IgD-negative memory B cell (primary cell): Measurements from ENCODE around the gene HNRNPH1. TPM values are rescaled to one million over a fixed set of nuclear protein-coding genes. Genes with fewer than 3 reads are reported as not detected.

Source experiments
- H3K27ac Mint-ChIP-seq, 3 donors: one replicate each; pipeline ENCODE4 v1.8.0; 2020 to 2022; ENCODE audit warnings: mild to moderate bottlenecking in 3 of 3, mixed read lengths in 3 of 3, moderate library complexity in 1 of 3
- H3K27me3 Mint-ChIP-seq: one replicate; pipeline ENCODE4 v1.8.0; 2021; ENCODE audit warnings: mixed read lengths
- H3K36me3 Mint-ChIP-seq: one replicate; pipeline ENCODE4 v1.8.0; 2020; ENCODE audit warnings: mild to moderate bottlenecking, mixed read lengths
- H3K4me1 Mint-ChIP-seq, 3 donors: one replicate each; pipeline ENCODE4 v1.8.0; 2020 to 2022; ENCODE audit warnings: mixed read lengths in 3 of 3, mild to moderate bottlenecking in 1 of 3
- H3K4me3 Mint-ChIP-seq, 4 donors: one replicate each; pipeline ENCODE4 v1.8.0; 2020 to 2022; ENCODE audit warnings: mild to moderate bottlenecking in 4 of 4, mixed read lengths in 4 of 4, moderate library complexity in 3 of 4
- H3K9me3 Mint-ChIP-seq, 3 donors: one replicate each; pipeline ENCODE4 v1.8.0; 2020 to 2021; ENCODE audit warnings: mixed read lengths in 3 of 3, mild to moderate bottlenecking in 1 of 3
- polyA plus RNA-seq: library from polyadenylated mRNA; unstranded; fragments of 300-500 nt; fragmentation: Illumina TruSeq; gene quantifications from one replicate; pipeline ENCODE4 v1.2.3, GENCODE V29; 2021

HNRNPH1 gene
- polyA plus RNA-seq, 1 donor from 2014 or later, result 116 TPM

DNA sequence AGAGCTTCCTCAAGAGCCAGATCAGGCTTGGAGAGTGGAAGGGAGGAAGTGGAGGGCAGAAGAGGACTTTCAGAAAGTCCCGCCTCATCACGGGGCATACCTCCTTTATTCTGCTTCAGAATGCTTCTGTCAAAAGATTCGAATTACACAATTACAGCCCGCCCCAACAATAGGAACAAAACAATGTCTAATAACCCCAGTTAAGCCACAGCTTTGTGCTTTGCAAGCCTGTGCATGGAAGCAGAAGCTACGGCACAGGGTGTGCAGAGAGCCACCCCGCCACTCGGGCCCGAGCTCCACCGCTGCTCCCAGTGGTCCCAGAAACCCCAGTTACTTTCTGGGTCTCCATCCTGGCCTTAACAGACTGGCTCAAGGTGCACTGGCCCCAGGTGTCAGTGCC, 23.5 kb downstream of the HNRNPH1 start:
- peaks cover 4% of the 10 kb centered on the region for H3K36me3 Mint-ChIP-seq
- no peak overlapping the region for H3K27ac Mint-ChIP-seq
- no peaks in the 10 kb centered on the region for H3K27me3 Mint-ChIP-seq
- peaks cover 0 to 2% (median 0%) of the 10 kb centered on the region in 3 donors for H3K4me1 Mint-ChIP-seq
- H3K4me3 Mint-ChIP-seq, result no peak overlapping the region
- H3K9me3 Mint-ChIP-seq, result no peaks in the 10 kb centered on the region

GRCh38 chr5:179599566-179599965, 23.9 kb downstream of the HNRNPH1 start:
- H3K36me3 Mint-ChIP-seq, result peaks cover 4% of the 10 kb centered on the region
- H3K4me1 Mint-ChIP-seq, result peaks cover 0 to 2% (median 0%) of the 10 kb centered on the region in 3 donors
- no peak overlapping the region for H3K27ac Mint-ChIP-seq

GRCh38 chr5:179599100-179599499, 24.4 kb downstream of the HNRNPH1 start:
- Mint-ChIP-seq H3K27me3 (no peaks in the 10 kb centered on the region), H3K27ac (no peak overlapping the region)

More at GRCh38 chr5:179599566-179599965, 23.9 kb downstream of the HNRNPH1 start:
- H3K27me3 Mint-ChIP-seq, result no peaks in the 10 kb centered on the region
- no peaks in the 10 kb centered on the region for H3K9me3 Mint-ChIP-seq
- no peak overlapping the region for H3K4me3 Mint-ChIP-seq

DNA sequence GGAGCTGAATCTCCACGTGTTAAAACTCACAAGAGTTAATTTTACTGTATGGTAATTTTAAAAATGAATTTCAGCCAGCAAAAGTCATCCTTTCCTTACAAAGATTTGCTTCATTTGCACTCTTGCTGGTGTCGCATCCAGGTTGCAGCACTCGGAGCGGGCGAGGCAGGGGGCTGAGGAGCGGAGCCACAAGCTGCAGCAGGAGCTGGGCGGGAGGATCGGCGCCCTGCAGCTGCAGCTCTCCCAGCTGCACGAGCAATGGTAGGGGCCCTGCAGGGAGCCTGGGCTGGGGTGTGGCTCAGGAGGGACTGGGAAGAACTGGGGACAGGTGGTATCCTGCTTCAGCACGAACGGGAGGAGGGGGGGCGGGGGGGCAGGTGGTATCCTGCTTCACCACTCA, 27.1 kb downstream of the HNRNPH1 start:
- Mint-ChIP-seq H3K4me3 (no peak overlapping the region), H3K27me3 (no peaks in the 10 kb centered on the region), H3K36me3 (peaks cover 9% of the 10 kb centered on the region), H3K9me3 (no peaks in the 10 kb centered on the region), H3K4me1 (peaks cover 0 to 2% (median 0%) of the 10 kb centered on the region in 3 donors), H3K27ac (no peak overlapping the region)

More at GRCh38 chr5:179599100-179599499, 24.4 kb downstream of the HNRNPH1 start:
- H3K36me3 Mint-ChIP-seq, result peaks cover 4% of the 10 kb centered on the region
- no peaks in the 10 kb centered on the region for H3K9me3 Mint-ChIP-seq
- H3K4me3 Mint-ChIP-seq, result no peak overlapping the region
- H3K4me1 Mint-ChIP-seq, result peaks cover 0 to 2% (median 0%) of the 10 kb centered on the region in 3 donors

- Mint-ChIP-seq H3K27me3 (no peaks in the 10 kb centered on the region), H3K36me3 (peaks cover 11% of the 10 kb centered on the region), H3K27ac (no peak overlapping the region), H3K4me3 (no peak overlapping the region), H3K4me1 (peaks cover 0 to 2% (median 0%) of the 10 kb centered on the region in 3 donors), H3K9me3 (no peaks in the 10 kb centered on the region)
Observed at GRCh38 chr5:179595916-179596315, 27.6 kb downstream of the HNRNPH1 start.

GRCh38 chr5:179588166-179588565, 35.3 kb downstream of the HNRNPH1 start:
- H3K36me3 Mint-ChIP-seq, result peaks cover 3% of the 10 kb centered on the region
- peak overlapping the region in 1 of 3 donors; percentile 39 for H3K27ac Mint-ChIP-seq
- no peak overlapping the region for H3K4me3 Mint-ChIP-seq
- no peaks in the 10 kb centered on the region for H3K27me3 Mint-ChIP-seq
- no peaks in the 10 kb centered on the region for H3K4me1 Mint-ChIP-seq
- no peaks in the 10 kb centered on the region for H3K9me3 Mint-ChIP-seq

GRCh38 chr5:179585941-179586401, 37.5 kb downstream of the HNRNPH1 start:
- Mint-ChIP-seq H3K27me3 (no peaks in the 10 kb centered on the region), H3K27ac (no peak overlapping the region), H3K36me3 (no peaks in the 10 kb centered on the region), H3K9me3 (no peaks in the 10 kb centered on the region), H3K4me1 (no peaks in the 10 kb centered on the region), H3K4me3 (no peak overlapping the region)

DNA sequence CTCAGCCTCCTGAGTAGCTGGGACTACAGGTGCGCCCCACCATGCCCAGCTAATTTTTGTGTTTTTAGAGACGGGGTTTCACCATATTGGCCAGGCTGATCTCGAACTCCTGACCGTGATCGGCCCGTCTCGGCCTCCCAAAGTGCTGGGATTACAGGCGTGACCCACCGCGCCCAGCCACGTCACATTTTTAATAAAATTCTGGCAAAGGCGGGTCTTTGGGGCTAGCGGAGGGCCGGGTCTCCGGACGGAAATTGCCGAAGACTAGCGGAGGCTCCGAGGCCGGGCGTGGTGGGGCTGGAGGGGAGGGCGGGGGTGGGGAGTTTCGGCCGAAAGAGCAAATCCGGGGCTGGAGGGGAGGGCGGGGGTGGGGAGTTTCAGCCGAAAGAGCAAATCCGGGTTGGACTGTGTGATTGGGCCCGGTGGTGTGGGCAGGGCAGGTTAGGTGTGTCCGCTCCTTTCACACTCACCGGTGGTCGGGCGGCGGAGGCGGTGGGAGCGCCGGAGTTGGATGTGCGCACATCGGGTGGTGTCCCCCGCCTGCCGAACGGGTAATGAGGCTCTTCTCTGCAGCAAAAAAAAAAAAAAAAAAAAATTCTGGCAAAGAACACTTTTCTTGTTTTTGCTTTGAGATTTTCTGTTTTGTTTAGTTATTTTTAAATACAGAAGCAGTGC, 46.0 kb downstream of the HNRNPH1 start:
- H3K36me3 Mint-ChIP-seq, result peaks cover 9% of the 10 kb centered on the region
- no peaks in the 10 kb centered on the region for H3K9me3 Mint-ChIP-seq
- no peaks in the 10 kb centered on the region for H3K27me3 Mint-ChIP-seq
- peak overlapping the region in 1 of 3 donors; percentile 76 for H3K27ac Mint-ChIP-seq
- no peak overlapping the region for H3K4me3 Mint-ChIP-seq
- peaks cover 0 to 1% (median 0%) of the 10 kb centered on the region in 3 donors for H3K4me1 Mint-ChIP-seq

- H3K27ac Mint-ChIP-seq, result peak overlapping the region in 1 of 3 donors; percentile 80
- no peaks in the 10 kb centered on the region for H3K9me3 Mint-ChIP-seq
- H3K27me3 Mint-ChIP-seq, result no peaks in the 10 kb centered on the region
- no peak overlapping the region for H3K4me3 Mint-ChIP-seq
- peaks cover 13% of the 10 kb centered on the region for H3K36me3 Mint-ChIP-seq
- H3K4me1 Mint-ChIP-seq, result peaks cover 0 to 3% (median 1%) of the 10 kb centered on the region in 3 donors
Observed at GRCh38 chr5:179572386-179572785, 51.1 kb downstream of the HNRNPH1 start.

- peaks cover 0 to 3% (median 0%) of the 10 kb centered on the region in 3 donors for H3K4me1 Mint-ChIP-seq
- H3K4me3 Mint-ChIP-seq, result no peak overlapping the region
Observed at GRCh38 chr5:179568721-179569120, 54.8 kb downstream of the HNRNPH1 start.

GRCh38 chr5:179564526-179564925, 58.9 kb downstream of the HNRNPH1 start:
- H3K36me3 Mint-ChIP-seq, result peaks cover 5% of the 10 kb centered on the region
- H3K4me3 Mint-ChIP-seq, result no peak overlapping the region

More at GRCh38 chr5:179568721-179569120, 54.8 kb downstream of the HNRNPH1 start:
- H3K9me3 Mint-ChIP-seq, result no peaks in the 10 kb centered on the region
- no peaks in the 10 kb centered on the region for H3K27me3 Mint-ChIP-seq
- peak overlapping the region in 2 of 3 donors; percentile 53 to 83 for H3K27ac Mint-ChIP-seq
- peaks cover 3% of the 10 kb centered on the region for H3K36me3 Mint-ChIP-seq

More at GRCh38 chr5:179564526-179564925, 58.9 kb downstream of the HNRNPH1 start:
- no peaks in the 10 kb centered on the region for H3K9me3 Mint-ChIP-seq
- H3K27me3 Mint-ChIP-seq, result no peaks in the 10 kb centered on the region
- peaks cover 2 to 5% (median 3%) of the 10 kb centered on the region in 3 donors for H3K4me1 Mint-ChIP-seq
- no peak overlapping the region for H3K27ac Mint-ChIP-seq

Other genes with a start within 250 kb of the HNRNPH1 start
- 53.7 TPM for gene RUFY1, start 73.1 kb downstream of the HNRNPH1 start, polyA plus RNA-seq
- 0.64 TPM for gene CBY3, start 57.4 kb upstream of the HNRNPH1 start, polyA plus RNA-seq
- gene CANX, start 75.3 kb upstream of the HNRNPH1 start, polyA plus RNA-seq, result 147 TPM
- gene MAML1, start 109.2 kb upstream of the HNRNPH1 start, polyA plus RNA-seq, result 4.7 TPM
- 0.80 TPM for gene LTC4S, start 170.3 kb upstream of the HNRNPH1 start, polyA plus RNA-seq
- 12.0 TPM for gene MGAT4B, start 183.2 kb upstream of the HNRNPH1 start, polyA plus RNA-seq
- 225 TPM for gene SQSTM1, start 197.2 kb upstream of the HNRNPH1 start, polyA plus RNA-seq
- gene MRNIP, start 235.1 kb upstream of the HNRNPH1 start, polyA plus RNA-seq, result 26.2 TPM